RWPE2 (cell line): ENCODE data around the gene CEP250.

Experiments used
- ATAC-seq: fragments of 200-7000 bp; cut with Tn5 transposase; 3 replicates; pipeline ENCODE4 v1.9.1; 2021; ENCODE audit warnings: low read depth
- DNase-seq: peaks from one replicate; pipeline ENCODE4 v3.0.0-alpha.2; 2020; ENCODE audit warnings: low spot score
- H3K27ac ChIP-seq: fragments of 450-650 bp; 2 replicates; pipeline ENCODE4 v1.5.1; 2017; ENCODE audit warnings: mild to moderate bottlenecking; ENCODE audit not compliant: poor library complexity, severe bottlenecking
- H3K27me3 ChIP-seq: fragments of 250-450 bp; sonication (Bioruptor Pico); 2 replicates; pipeline ENCODE4 v1.5.1; 2021; ENCODE audit warnings: mild to moderate bottlenecking, moderate library complexity; ENCODE audit not compliant: insufficient read depth, poor library complexity, severe bottlenecking
- H3K36me3 ChIP-seq: fragments of 250-450 bp; sonication (Bioruptor Pico); 2 replicates; pipeline ENCODE4 v1.5.1; 2020; ENCODE audit warnings: low read depth, mild to moderate bottlenecking, moderate library complexity
- H3K4me1 ChIP-seq: fragments of 250-450 bp; sonication (Bioruptor Pico); 2 replicates; pipeline ENCODE4 v1.5.1; 2021; ENCODE audit warnings: mild to moderate bottlenecking, moderate library complexity; ENCODE audit not compliant: insufficient read depth, poor library complexity, severe bottlenecking
- H3K4me3 ChIP-seq: fragments of 250-450 bp; sonication (Bioruptor Pico); 2 replicates; pipeline ENCODE4 v1.5.1; 2021; ENCODE audit warnings: mild to moderate bottlenecking, moderate library complexity; ENCODE audit not compliant: severe bottlenecking
- H3K9me3 ChIP-seq: fragments of 250-450 bp; sonication (Bioruptor Pico); 2 replicates; pipeline ENCODE4 v1.5.1; 2021; ENCODE audit warnings: mild to moderate bottlenecking, moderate library complexity; ENCODE audit not compliant: severe bottlenecking
- CTCF ChIP-seq: fragments of 450-650 bp; IDR thresholded peaks from one replicate; pipeline ENCODE4 v1.5.1; 2017; ENCODE audit warnings: mild to moderate bottlenecking, moderate library complexity; ENCODE audit not compliant: poor library complexity, severe bottlenecking

Gene CEP250

GRCh38 chr20:35478804-35479472 lies 23.5 kb downstream of the CEP250 start:
- Histone ChIP-seq H3K36me3 (peaks cover 100% of the 10 kb centered on the region), H3K4me3 (no peak overlapping the region), H3K4me1 (no peaks in the 10 kb centered on the region), H3K27ac (no peak overlapping the region), H3K9me3 (no peaks in the 10 kb centered on the region), H3K27me3 (no peaks in the 10 kb centered on the region)
- TF ChIP-seq CTCF, result no peak
- peak; percentile 74 for DNase-seq
- ATAC-seq, result no peak

- Histone ChIP-seq H3K27me3 (no peaks in the 10 kb centered on the region), H3K9me3 (no peaks in the 10 kb centered on the region), H3K4me3 (no peak overlapping the region), H3K27ac (no peak overlapping the region), H3K36me3 (peaks cover 100% of the 10 kb centered on the region), H3K4me1 (no peaks in the 10 kb centered on the region)
- DNase-seq, result peak; percentile 66
- ATAC-seq, result peak; percentile 6; the same call in 1 of the 3 replicates
- no peak for TF ChIP-seq CTCF
Observed at GRCh38 chr20:35479798-35480197, 24.4 kb downstream of the CEP250 start.

- Histone ChIP-seq H3K4me1 (no peaks in the 10 kb centered on the region), H3K36me3 (peaks cover 97% of the 10 kb centered on the region), H3K27ac (no peak overlapping the region), H3K27me3 (no peaks in the 10 kb centered on the region), H3K9me3 (no peaks in the 10 kb centered on the region), H3K4me3 (no peak overlapping the region)
- no peak for ATAC-seq
- no peak for TF ChIP-seq CTCF
- peak; percentile 51 for DNase-seq
Observed at GRCh38 chr20:35487479-35487878, 32.1 kb downstream of the CEP250 start.

- no peak for TF ChIP-seq CTCF
- Histone ChIP-seq H3K36me3 (peaks cover 97% of the 10 kb centered on the region), H3K4me1 (no peaks in the 10 kb centered on the region), H3K27me3 (no peaks in the 10 kb centered on the region), H3K27ac (no peak overlapping the region), H3K4me3 (no peak overlapping the region), H3K9me3 (no peaks in the 10 kb centered on the region)
- no peak for ATAC-seq
- DNase-seq, result peak; percentile 51
Observed at GRCh38 chr20:35489717-35490116, 34.3 kb downstream of the CEP250 start.

GRCh38 chr20:35490736-35491181 lies 35.4 kb downstream of the CEP250 start:
- 0 out of 3 replicates have a peak, but pooled peaks have one; percentile 11 for ATAC-seq
- no peak overlapping the region for H3K27ac ChIP-seq
- no peaks in the 10 kb centered on the region for H3K27me3 ChIP-seq
- DNase-seq, result peak; percentile 59
- H3K4me3 ChIP-seq, result no peak overlapping the region
- H3K4me1 ChIP-seq, result no peaks in the 10 kb centered on the region
- no peaks in the 10 kb centered on the region for H3K9me3 ChIP-seq
- H3K36me3 ChIP-seq, result peaks cover 100% of the 10 kb centered on the region
- no peak for TF ChIP-seq CTCF
